H9 (cell line): Measurements from ENCODE around the gene SLC29A2. TPM values are rescaled to one million over a fixed set of nuclear protein-coding genes. Genes with fewer than 3 reads are reported as not detected.

ENCODE experiments used
- DNase-seq: peaks from one replicate; pipeline ENCODE4 v3.0.0-alpha.2; 2017
- H2AFZ ChIP-seq: one replicate; pipeline ENCODE4 v1.6.1; 2013; ENCODE audit warnings: mild to moderate bottlenecking, low read length, control low read depth, moderate library complexity
- H2AK5ac ChIP-seq: 2 replicates; pipeline ENCODE4 v1.6.1; 2013; ENCODE audit warnings: low read length, control low read depth, mixed read lengths; ENCODE audit not compliant: insufficient read length
- H2BK120ac ChIP-seq: one replicate; pipeline ENCODE4 v1.6.1; 2013; ENCODE audit warnings: low read depth, mild to moderate bottlenecking, low read length, control low read depth, inconsistent platforms; ENCODE audit not compliant: poor library complexity, severe bottlenecking
- H2BK12ac ChIP-seq: 2 replicates; pipeline ENCODE4 v1.6.1; 2013; ENCODE audit warnings: low read length, control low read depth, mixed read lengths, low read depth; ENCODE audit not compliant: insufficient read length
- H2BK15ac ChIP-seq: 2 replicates; pipeline ENCODE4 v1.6.1; 2013; ENCODE audit warnings: low read depth, low read length, control low read depth
- H2BK20ac ChIP-seq: one replicate; pipeline ENCODE4 v1.6.1; 2013; ENCODE audit warnings: low read depth, mild to moderate bottlenecking, low read length, control low read depth, inconsistent platforms; ENCODE audit not compliant: poor library complexity, severe bottlenecking
- H2BK5ac ChIP-seq: 2 replicates; pipeline ENCODE4 v1.6.1; 2013; ENCODE audit warnings: low read length, control low read depth, mixed read lengths; ENCODE audit not compliant: insufficient read length
- H3K14ac ChIP-seq: 2 replicates; pipeline ENCODE4 v1.6.1; 2013; ENCODE audit warnings: low read length, control low read depth; ENCODE audit not compliant: insufficient read depth
- H3K18ac ChIP-seq: 2 replicates; pipeline ENCODE4 v1.6.1; 2013; ENCODE audit warnings: low read depth, mild to moderate bottlenecking, mixed read lengths, low read length, control low read depth; ENCODE audit not compliant: insufficient read length
- H3K23ac ChIP-seq: 2 replicates; pipeline ENCODE4 v1.6.1; 2013; ENCODE audit warnings: low read length, control low read depth, mixed read lengths, low read depth; ENCODE audit not compliant: insufficient read length
- H3K23me2 ChIP-seq: 2 replicates; pipeline ENCODE4 v1.6.1; 2013; ENCODE audit warnings: low read depth, mild to moderate bottlenecking, mixed read lengths, low read length, control low read depth; ENCODE audit not compliant: insufficient read length, poor library complexity, severe bottlenecking
- H3K27ac ChIP-seq: 2 replicates; pipeline ENCODE4 v1.5.1; 2013; ENCODE audit warnings: low read length, control low read depth, mixed read lengths, low read depth; ENCODE audit not compliant: insufficient read length
- H3K27me3 ChIP-seq: 2 replicates; pipeline ENCODE4 v1.6.1; 2013; ENCODE audit warnings: low read length, control low read depth, inconsistent platforms; ENCODE audit not compliant: insufficient read depth
- H3K4ac ChIP-seq: 2 replicates; pipeline ENCODE4 v1.6.1; 2013; ENCODE audit warnings: low read depth, mild to moderate bottlenecking, control low read depth, inconsistent platforms, low read length, moderate library complexity
- H3K4me1 ChIP-seq: 2 replicates; pipeline ENCODE4 v1.6.1; 2013; ENCODE audit warnings: low read length, control low read depth, inconsistent platforms; ENCODE audit not compliant: insufficient read depth
- H3K4me2 ChIP-seq: 2 replicates; pipeline ENCODE4 v1.6.1; 2013; ENCODE audit warnings: low read length, control low read depth, mixed read lengths; ENCODE audit not compliant: insufficient read length, insufficient read depth
- H3K56ac ChIP-seq: 2 replicates; pipeline ENCODE4 v1.6.1; 2013; ENCODE audit warnings: low read depth, mild to moderate bottlenecking, mixed read lengths, low read length, control low read depth; ENCODE audit not compliant: insufficient read length
- H3K79me1 ChIP-seq: 2 replicates; pipeline ENCODE4 v1.6.1; 2013; ENCODE audit warnings: low read depth, mild to moderate bottlenecking, moderate library complexity, low read length, control low read depth, inconsistent platforms; ENCODE audit not compliant: insufficient read depth, poor library complexity, severe bottlenecking
- H3K79me2 ChIP-seq: 2 replicates; pipeline ENCODE4 v1.6.1; 2013; ENCODE audit warnings: low read length, control low read depth, inconsistent platforms; ENCODE audit not compliant: insufficient read depth
- H3K9ac ChIP-seq: 2 replicates; pipeline ENCODE4 v1.6.1; 2013; ENCODE audit warnings: low read length, control low read depth, mixed read lengths; ENCODE audit not compliant: insufficient read length; ENCODE audit errors: extremely low read depth
- H3K9me3 ChIP-seq: one replicate; pipeline ENCODE4 v1.6.1; 2013; ENCODE audit warnings: low read depth, low read length, inconsistent platforms; ENCODE audit not compliant: control insufficient read depth
- H3T11ph ChIP-seq: one replicate; pipeline ENCODE4 v1.6.1; 2013; ENCODE audit warnings: mild to moderate bottlenecking, low read length, control low read depth, inconsistent platforms
- H4K20me1 ChIP-seq: one replicate; pipeline ENCODE4 v1.6.1; 2013; ENCODE audit not compliant: control insufficient read depth, insufficient read length, insufficient read depth
- H4K5ac ChIP-seq: 2 replicates; pipeline ENCODE4 v1.6.1; 2013; ENCODE audit warnings: low read depth, mild to moderate bottlenecking, mixed read lengths, low read length, control low read depth; ENCODE audit not compliant: insufficient read length
- H4K8ac ChIP-seq: replicated peaks from 2 replicates; pipeline ENCODE4 v1.6.1; 2013; ENCODE audit warnings: low read length, control low read depth, mixed read lengths, low read depth; ENCODE audit not compliant: insufficient read length
- H4K91ac ChIP-seq: 2 replicates; pipeline ENCODE4 v1.6.1; 2013; ENCODE audit warnings: low read depth, mild to moderate bottlenecking, moderate library complexity, mixed read lengths, low read length, control low read depth; ENCODE audit not compliant: insufficient read length
- H3K27ac Mint-ChIP-seq, 3 experiments: 2 replicates in 2 of 3; 3 replicates in 1 of 3; pipeline ENCODE4 v1.8.0; 2020 to 2021; ENCODE audit warnings: mixed read lengths in 3 of 3, mild to moderate bottlenecking in 1 of 3, moderate library complexity in 1 of 3
- H3K27me3 Mint-ChIP-seq: 2 replicates; pipeline ENCODE4 v1.8.0; 2021; ENCODE audit warnings: low read depth, mild to moderate bottlenecking, moderate library complexity, mixed read lengths
- H3K36me3 Mint-ChIP-seq, 3 experiments: 2 replicates in 2 of 3; 3 replicates in 1 of 3; pipeline ENCODE4 v1.8.0; 2020 to 2021; ENCODE audit warnings: low read depth in 3 of 3, mixed read lengths in 3 of 3; ENCODE audit not compliant: insufficient read depth in 1 of 3
- H3K4me1 Mint-ChIP-seq, 2 experiments: 2 replicates each; pipeline ENCODE4 v1.8.0; 2020; ENCODE audit warnings: mixed read lengths in 2 of 2
- H3K4me3 Mint-ChIP-seq, 2 experiments: 2 replicates in 1 of 2; 3 replicates in 1 of 2; pipeline ENCODE4 v1.8.0; 2020 to 2021; ENCODE audit warnings: mild to moderate bottlenecking in 2 of 2, mixed read lengths in 2 of 2, moderate library complexity in 1 of 2
- H3K9me3 Mint-ChIP-seq, 2 experiments: 2 replicates in 1 of 2; 3 replicates in 1 of 2; pipeline ENCODE4 v1.8.0; 2020; ENCODE audit warnings: mild to moderate bottlenecking in 2 of 2, mixed read lengths in 2 of 2, moderate library complexity in 1 of 2
- WGBS: extraction: QIAGEN DNeasy Blood & Tissue Kit; methylation state at CpG from one replicate; pipeline ENCODE4 v1.1.7; 2013; ENCODE audit warnings: missing lambda C conversion rate, low lambda C conversion rate, mixed read lengths; ENCODE audit not compliant: insufficient read length; ENCODE audit errors: extremely low coverage; 5-methylcytosine and 5-hydroxymethylcytosine counted together
- total RNA-seq: library from RNA; stranded (reverse); gene quantifications from 2 replicates; pipeline ENCODE4 v1.2.1, GENCODE V29; 2021
- TF ChIP-seq, protein P1 (sequence below): fragments of 200-600 bp; sonication (generic); conservative IDR thresholded peaks from 3 replicates; pipeline ENCODE4 v1.8.0; 2021; ENCODE audit warnings: antibody characterized with exemption, mild to moderate bottlenecking

Gene SLC29A2
- total RNA-seq, 1 experiment from 2014 or later, result 29.8 TPM

DNA sequence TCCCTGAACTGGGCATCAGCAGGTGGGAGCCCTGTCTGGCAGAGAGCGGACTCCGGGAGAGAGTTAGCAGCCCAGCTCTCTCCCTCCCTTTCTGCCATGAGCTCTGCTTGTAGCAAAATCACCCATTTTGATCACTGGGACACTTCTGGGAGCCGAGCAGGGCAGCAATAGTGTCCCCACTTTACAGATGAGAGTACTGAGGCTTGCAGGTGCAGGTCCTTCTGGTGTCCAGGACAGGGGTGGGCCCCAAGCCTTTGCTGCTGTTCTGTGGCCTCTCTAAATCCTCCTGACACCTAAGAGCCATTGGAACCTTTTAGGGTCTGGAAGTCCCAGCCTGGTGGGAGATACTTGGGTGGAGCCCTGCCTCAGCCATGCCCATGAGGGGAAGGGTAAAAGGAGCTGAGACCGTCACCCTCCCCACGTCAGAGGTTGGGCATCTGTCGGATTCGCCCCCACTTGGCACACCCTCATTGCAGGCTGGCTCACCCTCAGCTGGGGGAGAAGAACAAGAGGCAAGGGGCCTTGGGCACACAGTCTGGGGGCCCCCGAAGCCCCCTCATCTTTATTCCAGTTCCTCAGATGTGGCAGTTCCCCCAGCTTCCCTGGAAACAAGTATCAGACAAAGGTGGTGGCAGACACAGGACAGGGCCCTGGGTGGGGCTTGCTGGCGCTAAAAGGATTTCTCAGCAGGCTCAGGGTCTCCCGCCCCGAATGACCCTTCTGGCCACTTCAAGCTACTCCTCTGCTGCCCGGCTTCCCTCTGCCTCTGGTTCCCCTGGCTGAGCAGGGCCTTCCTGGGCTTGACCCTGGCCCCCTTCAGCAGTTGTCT, 39.8 kb downstream of the SLC29A2 start:
- H3K9me3 Mint-ChIP-seq, result no peaks in the 10 kb centered on the region
- H3K18ac ChIP-seq, result no peak overlapping the region
- H3K14ac ChIP-seq, result no peak overlapping the region
- 0 out of 2 replicates have a peak, but pooled peaks cover 3% of the 10 kb centered on the region for H3K4me1 ChIP-seq
- no peak overlapping the region for H4K91ac ChIP-seq
- no peak overlapping the region for H2AK5ac ChIP-seq
- H3K23me2 ChIP-seq, result no peaks in the 10 kb centered on the region
- H3K4me1 Mint-ChIP-seq, result peaks cover 16 to 22% of the 10 kb centered on the region in 2 experiments
- no peak for DNase-seq
- no peak overlapping the region for H2BK120ac ChIP-seq
- H3K9ac ChIP-seq, result no peak overlapping the region
- H3K79me2 ChIP-seq, result no peaks in the 10 kb centered on the region
- H3T11ph ChIP-seq, result no peak overlapping the region
- H3K27me3 Mint-ChIP-seq, result peaks cover 14% of the 10 kb centered on the region
- no peaks in the 10 kb centered on the region for H3K79me1 ChIP-seq
- H4K5ac ChIP-seq, result no peak overlapping the region
- no peaks in the 10 kb centered on the region; the same call in 1 of the 2 replicates for H3K27me3 ChIP-seq
- H3K23ac ChIP-seq, result no peak overlapping the region
- H2BK20ac ChIP-seq, result no peak overlapping the region
- no peak overlapping the region for H3K4me3 Mint-ChIP-seq
- TF ChIP-seq, protein P1, sequence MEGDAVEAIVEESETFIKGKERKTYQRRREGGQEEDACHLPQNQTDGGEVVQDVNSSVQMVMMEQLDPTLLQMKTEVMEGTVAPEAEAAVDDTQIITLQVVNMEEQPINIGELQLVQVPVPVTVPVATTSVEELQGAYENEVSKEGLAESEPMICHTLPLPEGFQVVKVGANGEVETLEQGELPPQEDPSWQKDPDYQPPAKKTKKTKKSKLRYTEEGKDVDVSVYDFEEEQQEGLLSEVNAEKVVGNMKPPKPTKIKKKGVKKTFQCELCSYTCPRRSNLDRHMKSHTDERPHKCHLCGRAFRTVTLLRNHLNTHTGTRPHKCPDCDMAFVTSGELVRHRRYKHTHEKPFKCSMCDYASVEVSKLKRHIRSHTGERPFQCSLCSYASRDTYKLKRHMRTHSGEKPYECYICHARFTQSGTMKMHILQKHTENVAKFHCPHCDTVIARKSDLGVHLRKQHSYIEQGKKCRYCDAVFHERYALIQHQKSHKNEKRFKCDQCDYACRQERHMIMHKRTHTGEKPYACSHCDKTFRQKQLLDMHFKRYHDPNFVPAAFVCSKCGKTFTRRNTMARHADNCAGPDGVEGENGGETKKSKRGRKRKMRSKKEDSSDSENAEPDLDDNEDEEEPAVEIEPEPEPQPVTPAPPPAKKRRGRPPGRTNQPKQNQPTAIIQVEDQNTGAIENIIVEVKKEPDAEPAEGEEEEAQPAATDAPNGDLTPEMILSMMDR, result no peak
- no peaks in the 10 kb centered on the region for H3K9me3 ChIP-seq
- no peaks in the 10 kb centered on the region for H4K20me1 ChIP-seq
- peaks cover 0 to 5% (median 0%) of the 10 kb centered on the region in 3 experiments; a peak in 3 of 7 replicates for H3K36me3 Mint-ChIP-seq
- no peak overlapping the region for H3K4ac ChIP-seq
- no peak overlapping the region for H3K56ac ChIP-seq
- H2BK15ac ChIP-seq, result no peak overlapping the region
- no peak overlapping the region for H3K27ac ChIP-seq
- no peak overlapping the region for H2BK5ac ChIP-seq
- H3K4me2 ChIP-seq, result no peak overlapping the region
- no peak overlapping the region for H2AFZ ChIP-seq
- no peak overlapping the region for H3K27ac Mint-ChIP-seq
- no peak overlapping the region for H2BK12ac ChIP-seq
- no peak overlapping the region for H4K8ac ChIP-seq
- no CpG with 5 or more reads among the region's 12 CpGs for WGBS
